RPMI8226 (cell line): ENCODE measurements around the gene SEBOX.

Experiments used
- DNase-seq: peaks from one replicate; pipeline ENCODE4 v3.0.0-alpha.2; 2015

SEBOX gene

DNA sequence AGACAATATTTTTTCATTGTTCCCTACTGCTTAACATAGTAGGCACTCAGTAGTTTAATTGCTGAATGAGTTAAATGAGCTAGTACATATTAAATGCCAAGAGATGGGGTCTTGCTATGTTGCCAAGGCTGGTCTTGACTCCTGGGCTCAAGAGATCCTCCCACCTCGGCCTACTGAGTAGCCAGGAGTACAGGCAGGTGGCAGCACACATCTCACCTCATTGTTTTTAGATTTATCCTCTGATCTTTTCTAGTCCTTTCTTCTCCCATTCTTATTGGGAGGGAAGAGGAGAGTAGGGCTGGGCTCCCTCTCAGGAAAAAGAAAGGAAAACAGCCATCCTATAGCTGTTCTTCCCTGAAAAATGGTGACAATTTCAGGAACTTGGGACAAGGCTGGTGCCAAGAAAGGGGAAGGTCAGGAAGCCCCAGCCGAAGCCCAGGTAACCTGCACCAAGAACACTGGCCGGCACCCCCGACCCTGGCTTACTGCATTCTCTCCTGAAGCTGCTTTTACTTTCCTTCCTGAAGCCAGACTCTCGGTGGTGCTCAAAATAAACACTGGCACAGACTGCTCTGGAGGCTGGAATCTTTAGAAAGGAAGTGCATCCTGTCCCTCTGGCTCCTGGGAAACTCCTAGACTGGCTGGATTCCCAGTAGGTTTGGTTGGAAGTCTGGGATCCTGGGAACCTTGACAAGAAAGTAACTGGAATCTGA is 26.8 kb downstream of the SEBOX start:
- no peak for DNase-seq

DNA sequence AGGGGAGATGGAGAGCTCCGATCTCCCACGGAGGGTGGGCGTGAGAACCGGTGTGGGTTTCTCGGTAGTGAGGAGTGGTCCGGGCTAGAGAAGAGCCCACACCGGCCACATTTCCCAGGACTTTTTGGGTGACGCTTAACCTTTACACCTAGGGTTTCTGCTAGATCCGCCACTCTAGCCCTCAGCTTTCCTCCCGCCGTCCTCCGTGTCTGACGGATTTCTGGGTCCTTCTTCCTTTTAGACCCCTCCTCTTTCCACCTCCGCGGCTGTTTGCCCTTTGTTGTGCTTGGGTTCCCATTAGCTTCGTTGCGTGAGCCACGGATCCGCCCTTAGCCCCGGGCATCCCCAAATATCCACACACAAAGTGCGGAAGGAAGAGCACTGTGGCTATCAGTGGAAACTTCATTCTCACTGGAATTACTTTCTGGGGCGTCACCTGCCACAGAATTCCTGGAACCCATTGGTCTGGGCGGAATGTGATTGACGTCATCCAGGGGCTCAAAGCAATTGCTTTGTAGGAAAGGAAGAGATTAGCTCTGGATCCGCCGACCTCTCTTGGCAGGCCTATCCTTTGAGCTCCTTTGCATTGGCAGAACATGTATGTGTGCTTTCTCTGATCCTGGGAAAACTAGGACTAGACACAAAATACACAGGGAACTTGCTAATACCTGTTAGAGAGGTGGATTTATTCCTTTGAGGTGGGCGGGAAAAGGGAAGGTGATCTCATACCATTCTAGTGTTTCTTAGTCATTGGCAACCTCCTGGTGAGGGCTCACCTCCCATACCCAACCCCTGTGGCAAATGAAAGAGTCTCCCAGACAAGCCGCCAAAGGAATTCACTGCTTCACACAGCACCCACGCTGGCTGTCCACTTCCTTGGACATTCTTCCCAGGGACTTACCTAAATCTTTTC is 28.8 kb downstream of the SEBOX start:
- peak; percentile 16 for DNase-seq

DNA sequence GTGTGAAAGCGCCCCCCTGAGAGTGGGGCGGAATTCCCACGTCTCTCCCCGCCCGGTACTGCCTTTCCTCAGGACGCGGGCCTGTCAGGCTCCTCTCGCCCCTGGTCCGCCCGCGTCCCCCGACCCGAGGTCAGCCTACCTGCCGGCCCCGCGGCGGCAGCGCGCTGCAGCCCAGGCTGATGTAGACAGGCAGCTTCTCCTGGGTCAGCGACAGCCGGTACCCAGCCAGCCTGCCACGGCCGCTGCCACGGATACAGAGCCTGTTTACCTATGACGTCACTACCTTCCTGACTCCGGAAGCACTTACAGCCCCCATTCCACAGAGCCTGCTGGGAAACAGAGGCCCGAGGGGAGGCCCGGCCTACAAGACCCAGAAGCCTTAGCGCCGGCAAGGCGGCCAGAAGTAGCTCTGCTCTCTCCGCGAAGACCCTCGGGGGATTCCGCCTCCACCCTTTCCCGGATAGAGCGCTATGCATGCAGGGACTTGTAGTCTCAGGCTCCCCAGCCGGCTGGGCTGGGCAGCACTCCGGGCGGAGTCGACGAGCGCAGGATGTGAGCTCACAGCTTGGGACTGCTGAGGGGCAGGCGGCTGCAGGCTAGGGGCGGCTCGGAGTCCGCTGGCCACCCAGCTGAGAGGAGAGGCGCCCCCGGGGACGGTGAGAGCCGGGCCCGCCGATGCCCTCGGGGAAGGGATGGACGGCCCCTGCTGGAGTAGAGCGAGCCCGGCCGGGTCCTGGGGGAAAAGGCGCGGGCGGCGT is 29.6 kb downstream of the SEBOX start, which contains the start of the genes IFT20 and TNFAIP1:
Gene IFT20 (minus strand): TSS at position 272 of the 758 bp plus-strand sequence. CDS start 3,487 bp downstream, outside the sequence.
Gene TNFAIP1 (plus strand): TSS at position 561 of the 758 bp plus-strand sequence. CDS start 3,761 bp downstream, outside the sequence.
- peak; percentile 98 for DNase-seq

DNA sequence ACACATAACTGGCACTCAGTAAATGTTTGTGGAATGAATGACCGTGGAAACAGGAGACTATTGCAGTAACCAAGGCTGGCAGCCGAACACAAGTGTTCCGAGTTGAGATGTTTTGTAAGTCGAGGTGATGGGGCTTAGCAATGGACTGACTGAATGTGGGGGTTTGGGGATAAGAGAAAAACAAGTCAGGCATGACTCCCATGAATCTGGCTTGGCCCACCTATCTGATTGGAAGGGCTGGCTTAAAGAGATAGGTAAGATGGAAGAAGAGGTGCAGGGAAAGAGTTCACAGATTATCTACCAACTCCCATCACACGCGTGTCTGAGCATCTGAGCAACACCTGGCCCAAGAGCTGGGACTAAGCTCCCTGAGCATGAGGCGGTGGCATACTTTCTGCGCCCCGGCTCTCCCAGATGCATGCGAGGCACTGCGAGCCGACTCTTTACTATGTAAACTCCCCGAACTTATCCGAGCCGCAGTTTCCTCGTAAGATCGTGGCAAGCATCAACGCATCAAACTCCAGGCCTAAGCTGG is 30.3 kb downstream of the SEBOX start:
- DNase-seq = peak; percentile 44

DNA sequence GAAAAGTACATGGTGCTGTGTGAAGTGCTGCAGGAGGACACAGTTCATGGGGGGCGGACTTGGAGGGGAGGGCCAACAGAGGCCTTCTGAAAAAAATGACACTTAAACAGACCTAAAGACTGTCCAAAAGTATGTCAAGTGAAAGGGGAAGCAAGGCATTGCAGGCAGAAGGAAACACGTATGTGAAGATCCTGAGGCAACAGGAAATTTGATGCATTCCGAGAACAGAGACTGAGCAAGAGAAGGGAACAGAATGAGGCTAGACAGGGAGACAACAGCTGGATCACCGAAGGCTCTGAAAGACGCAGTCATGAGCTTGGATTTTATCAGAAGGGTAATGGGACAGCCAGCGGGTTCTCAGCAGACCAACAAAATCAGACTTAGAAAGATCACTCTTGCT is 30.8 kb downstream of the SEBOX start:
- no peak for DNase-seq

DNA sequence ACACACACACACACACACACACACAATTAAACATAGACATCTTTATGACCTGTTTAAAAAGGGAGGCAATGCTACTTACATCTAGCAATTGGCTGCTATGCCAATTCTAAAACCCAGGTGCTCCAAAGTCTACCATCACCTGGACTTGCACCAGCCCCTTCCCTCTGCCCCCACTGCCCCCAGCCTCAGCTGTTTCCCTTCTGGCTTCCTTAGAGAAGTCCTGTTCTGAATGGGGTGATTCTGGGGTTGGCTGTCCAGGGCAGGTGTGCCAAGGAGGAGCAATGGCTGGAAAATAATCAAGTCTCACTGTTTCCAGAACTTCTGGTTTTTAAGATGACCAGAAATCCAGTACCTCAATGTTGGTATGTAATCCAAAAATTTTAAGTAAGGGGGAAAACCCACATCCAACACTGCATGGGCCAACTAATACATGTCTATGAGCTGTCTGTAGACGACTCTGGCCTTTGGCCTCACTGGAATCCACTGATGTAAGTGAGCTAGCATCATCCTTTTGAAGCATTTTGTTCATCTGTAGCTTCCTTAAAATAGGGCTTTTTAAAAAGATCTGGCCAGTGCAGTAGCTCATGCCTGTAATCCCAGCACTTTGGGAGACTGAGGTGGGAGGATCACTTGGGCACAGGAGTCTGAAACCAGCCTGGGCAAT is 31.8 kb downstream of the SEBOX start:
- DNase-seq = no peak

DNA sequence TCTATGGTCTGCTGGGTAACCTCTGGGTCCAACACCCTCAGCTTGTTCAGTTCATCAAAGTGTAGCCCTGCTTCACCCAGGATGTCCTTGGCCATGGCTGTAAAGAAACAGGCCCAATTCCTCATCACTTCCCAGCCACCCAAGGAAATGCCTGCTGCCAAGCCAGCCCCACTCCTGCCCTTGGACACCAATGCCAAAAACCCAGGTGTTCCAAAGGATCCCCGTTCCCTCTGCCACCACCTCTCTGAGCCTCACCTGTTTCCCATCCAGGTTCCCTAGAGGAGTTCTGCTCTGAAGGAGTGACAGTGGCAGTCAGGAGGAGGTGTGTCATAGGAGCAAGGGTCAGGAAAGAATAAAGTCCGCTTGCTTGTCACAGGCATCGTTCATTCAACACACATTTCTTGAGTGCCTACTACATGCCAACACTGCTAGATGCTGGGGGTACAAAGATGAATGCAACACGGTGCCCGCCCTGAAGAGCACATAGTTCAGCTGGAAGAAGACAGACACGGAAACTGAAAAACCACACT is 33.0 kb downstream of the SEBOX start:
- DNase-seq = no peak

DNA sequence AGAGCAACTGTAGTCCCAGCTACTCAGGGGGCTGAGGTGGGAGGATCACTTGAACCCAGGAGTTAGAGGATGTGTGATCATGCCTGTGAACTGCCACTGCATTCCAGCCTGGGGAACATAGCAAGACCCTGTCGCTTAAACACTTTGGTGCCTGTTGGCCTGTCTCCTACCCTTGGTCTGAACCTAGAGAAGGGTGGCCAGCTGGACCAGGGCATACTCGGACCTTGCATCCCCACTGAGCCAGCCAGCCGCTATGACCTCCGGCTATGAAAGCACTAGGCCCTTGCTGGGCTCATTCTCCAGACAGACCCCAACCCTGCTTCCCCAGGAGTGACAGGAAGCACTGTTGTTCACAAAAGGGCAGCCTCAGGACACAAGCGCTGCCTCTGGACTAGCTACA is 34.3 kb downstream of the SEBOX start:
- no peak for DNase-seq

DNA sequence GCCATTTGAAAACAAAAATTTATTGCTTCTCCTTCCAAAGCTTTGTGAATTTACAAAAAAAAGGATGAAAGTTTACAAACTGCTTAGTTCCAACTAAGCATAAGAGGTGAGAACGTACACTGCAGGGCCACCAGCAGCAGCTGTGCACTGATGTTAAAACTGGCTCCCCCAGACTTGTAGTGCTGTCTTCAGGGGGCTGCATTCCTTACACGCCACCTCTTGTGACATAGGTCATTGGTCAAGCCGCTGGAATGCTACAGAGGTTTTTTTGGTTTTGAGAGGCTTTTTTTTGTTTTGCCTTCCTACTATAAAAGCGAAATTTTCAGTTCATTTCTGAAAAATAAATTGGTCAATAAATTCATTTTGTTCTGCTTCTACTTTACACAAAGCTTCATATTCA is 36.7 kb downstream of the SEBOX start:
- DNase-seq = no peak

DNA sequence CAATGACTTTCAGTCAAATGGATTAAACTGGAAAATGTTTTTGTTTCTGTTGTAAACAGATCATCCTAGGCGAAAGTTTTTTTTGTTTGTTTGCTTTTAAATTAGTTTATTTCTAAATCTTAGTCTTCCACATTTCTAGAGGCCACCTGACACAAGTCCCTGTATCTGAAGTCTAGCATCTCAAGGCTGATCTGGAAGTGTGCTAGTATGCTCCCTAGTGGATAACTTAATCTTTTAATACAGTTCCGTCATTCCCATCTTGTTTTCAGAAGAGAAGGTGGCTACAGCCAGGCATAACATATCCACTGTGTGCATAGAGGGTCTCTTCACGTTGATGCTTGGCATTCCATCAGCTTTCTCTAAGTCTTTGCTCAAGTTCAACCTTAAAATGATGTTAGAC is 37.3 kb downstream of the SEBOX start:
- no peak for DNase-seq

DNA sequence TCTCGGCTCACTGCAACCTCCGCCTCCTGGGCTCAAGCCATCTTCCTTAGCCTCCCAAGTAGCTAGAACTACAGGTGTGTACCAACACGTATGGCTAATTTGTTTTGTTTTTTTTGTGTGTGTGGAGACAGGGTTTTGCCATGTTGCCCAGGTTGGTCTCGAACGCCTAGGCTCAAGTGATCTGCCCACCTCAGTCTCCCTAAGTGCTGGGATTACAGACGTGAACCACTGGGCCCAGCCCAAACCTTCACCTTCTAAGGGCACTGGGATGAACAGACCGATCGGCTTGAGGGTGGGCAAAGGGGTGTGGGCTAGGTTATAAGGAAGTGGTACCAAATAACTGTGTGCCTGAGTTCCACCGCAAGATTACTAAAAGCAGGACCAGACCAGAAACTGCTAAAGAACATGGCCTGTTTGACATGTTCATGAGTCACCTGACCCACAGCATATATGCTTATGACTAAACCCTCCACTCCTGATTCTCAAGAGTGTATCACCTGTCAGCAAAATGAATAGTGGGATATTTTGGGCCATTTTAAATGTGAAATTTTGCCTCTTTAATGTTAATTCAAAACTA is 37.9 kb downstream of the SEBOX start:
- DNase-seq = no peak

DNA sequence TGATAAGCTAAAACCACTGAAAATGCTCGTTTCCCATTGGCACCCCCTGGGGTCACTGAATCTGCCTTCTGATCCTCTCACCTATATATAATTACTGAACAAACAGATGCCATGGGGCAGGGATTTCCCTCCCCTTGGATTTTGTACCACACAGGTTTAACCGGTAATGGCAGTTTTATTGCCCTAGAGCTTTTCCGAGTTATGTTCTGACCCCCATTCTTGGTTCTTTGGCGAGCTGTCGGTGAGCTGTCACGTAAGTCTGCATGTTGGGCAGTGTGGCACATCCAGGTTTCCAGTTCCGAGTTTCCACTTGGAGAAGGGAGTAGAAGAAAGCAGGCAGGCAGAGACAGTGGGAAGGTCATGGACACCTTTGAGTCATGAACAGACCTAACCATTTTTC is 38.9 kb downstream of the SEBOX start:
- DNase-seq = no peak

DNA sequence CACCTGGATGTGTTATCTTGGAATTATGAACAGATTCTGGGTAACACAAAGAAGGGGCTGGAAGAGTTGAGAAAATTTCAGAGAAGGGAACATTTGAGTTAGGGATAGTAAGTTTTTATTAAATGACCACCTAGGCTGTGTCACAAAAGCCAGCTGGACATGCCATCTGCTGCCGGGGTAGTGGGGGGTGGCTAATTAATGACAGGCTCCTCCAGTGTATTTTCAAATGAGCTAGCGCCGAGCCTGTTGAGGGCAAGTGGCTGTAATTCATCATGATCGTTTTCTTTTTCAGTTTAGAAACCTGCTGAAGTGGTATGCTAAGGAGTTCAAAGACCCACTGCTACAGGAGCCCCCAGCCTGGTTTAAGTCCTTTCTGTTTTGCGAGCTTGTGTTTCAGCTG is 39.8 kb downstream of the SEBOX start:
- no peak for DNase-seq

DNA sequence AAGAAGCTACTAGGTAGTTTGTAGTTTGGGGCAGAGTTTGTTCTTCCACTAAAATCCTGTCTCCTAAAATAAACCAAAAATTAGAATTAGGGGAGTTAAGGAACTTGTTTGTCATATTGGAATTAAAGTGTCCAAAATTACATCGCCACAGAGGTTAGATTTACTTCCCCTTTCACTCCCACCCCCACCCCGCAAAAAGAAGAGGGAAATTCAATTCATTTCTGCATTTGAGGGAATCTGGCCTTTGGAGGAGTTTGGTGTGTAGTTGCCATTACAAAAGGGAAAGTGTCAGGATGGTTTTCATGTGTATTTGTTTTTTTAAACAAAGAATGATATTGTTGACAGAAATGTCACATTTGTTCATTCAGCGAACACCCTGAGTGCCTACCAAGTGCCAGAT is 40.2 kb downstream of the SEBOX start:
- DNase-seq = no peak

DNA sequence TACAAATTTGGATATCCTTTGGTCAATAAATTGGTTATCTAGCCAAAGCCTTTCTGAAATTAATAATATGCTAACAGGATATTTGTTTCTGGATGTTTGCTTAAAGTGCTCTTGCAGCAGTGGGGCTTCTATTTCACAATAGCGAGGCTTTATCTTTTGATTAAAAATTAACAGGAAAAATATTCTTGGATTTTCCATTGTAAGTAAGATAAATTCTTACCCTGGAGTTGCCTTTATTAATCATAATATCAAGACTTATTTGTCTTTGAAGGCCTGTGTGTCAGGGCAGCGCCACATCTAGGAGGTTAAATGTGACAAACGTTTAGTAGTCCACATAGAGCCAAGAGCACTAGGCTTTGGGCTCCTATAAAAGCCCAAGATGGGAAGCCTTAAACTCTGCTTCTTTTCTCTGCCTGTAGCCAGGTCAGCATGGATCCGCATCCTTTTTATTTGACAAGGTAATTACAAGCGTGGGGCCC is 40.7 kb downstream of the SEBOX start:
- DNase-seq = no peak

DNA sequence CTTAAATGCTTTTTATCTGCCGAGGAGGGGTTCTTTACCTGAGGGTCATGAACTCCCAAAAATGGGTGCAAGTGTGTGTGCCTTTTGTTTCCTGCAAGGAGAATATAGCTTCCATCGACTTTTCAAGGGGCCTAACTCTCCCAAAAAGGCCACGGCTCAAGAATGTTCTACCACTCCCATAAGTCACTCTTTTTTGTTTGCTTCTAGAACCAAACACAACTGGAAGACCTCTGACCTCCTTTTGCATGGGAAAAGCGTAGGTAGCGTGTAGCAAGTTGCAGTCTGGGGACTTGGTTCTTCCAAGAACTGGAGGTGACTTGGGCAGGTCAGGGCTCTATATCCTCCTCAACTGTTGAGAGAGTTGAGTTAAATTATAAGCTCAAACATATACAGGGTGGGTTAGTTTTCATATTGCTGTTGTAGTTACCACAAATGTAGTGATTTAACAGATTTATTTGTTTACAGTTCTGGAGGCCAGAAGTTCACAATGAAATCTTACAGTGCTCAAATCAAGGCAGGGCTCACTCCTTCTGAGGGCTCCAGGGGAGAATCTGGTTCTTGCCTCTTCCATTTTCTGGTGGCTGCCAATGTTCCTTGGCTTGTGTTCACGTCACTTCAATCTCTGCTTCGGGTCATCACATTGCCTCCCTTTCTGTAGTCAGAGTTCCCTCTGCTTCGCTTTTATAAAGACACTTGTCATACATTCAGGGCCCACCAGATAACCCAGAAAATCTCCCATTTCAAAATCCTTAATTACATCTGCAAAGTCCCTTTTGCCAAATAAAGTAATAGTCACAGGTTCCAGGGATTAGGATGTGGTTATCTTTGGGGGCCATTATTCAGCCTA is 44.6 kb downstream of the SEBOX start:
- no peak for DNase-seq

DNA sequence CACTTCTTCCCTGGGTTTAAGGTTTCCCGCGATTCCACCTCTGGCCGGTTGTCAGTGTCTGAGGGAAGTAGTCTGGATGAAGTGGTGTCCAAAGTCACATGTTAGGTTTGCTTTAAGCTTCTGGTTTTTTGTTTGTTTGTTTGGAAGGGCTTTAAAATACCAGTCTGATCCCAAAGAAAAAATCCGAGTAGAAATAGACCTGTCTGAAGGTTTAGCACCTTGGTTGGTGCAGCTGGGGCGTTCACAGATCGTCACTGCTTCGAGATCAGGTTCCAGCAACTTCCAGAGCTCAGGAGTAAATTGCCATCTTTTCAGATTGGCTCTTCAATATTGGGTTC is 45.4 kb downstream of the SEBOX start:
- DNase-seq = no peak

DNA sequence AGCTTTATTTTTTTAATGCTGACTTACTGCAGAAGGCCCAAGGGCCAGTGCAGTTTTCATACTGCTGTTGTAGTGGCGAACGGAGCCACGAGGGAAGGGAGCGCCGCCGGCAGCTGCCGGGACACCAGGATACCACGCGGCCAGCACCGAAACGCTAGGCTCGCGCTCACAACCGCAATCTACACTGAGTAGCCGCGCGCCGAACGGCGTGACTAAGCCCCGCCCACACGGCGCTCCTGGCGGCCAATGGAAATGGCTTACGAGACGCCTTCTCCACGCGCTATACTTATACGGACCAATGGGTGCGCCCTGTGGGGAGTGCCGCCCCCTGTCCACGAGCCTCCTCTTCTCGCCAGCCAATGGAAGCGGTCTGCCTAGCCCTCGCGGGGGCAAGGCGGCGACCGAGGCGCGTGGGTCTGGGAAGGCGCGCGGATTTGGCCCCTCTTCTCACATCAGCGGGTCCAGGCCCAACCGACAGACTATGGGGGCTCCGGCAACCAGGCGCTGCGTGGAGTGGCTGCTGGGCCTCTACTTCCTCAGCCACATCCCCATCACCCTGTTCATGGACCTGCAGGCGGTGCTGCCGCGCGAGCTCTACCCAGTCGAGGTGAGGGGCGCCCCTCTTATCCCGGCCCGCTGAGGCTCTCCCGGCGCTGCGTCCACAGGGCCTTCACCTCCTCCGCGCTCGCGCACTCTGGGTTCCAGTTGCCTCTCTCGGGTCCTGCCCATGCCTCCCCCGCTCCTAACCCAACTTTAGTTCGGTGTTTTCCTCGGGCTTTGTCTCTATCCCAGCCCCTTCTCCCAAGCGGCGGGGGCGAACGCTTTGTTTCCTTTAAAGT is 46.0 kb downstream of the SEBOX start, which contains the start of gene TMEM97:
Gene TMEM97 (plus strand): TSS at position 442 of the 839 bp plus-strand sequence. CDS start 40 bp downstream, at position 482.
- peak; percentile 99 for DNase-seq

DNA sequence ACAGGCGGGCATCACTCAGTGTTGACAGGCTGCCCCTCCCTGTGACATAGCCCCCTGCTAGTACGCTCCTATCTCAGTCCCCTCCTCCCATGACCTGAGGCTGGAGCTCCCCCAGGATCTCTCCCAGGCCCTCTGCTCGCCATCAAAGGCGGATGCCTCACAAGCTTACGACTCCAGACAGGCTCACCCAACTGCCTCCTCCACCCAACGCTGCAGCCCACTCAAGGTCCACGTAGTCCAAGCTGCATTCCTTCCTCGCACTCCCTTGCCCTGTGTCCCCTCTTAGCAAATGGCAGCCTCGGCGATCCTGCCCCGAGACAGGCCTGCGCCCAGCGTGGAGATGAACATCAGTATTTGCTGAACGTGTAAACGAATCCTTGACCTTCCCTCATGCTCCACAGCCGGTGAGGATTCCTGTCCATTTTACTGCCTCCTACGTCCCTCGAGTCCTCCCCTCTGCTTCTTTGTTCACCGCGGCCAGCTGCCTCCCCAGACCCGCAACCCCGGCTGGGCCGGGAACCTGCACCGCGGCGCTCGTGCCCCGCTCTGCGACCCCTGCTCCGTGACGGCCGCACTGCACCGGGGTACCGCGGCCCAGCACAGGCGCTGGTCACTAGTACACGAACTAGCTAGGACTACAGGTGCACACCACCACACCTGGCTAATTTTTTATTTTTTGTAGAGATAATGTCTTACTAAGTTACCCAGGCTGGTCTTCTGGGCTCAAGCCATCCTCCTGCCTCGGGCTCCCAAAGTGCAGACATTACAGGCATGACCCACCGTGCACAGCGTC is 46.8 kb downstream of the SEBOX start:
- peak; percentile 38 for DNase-seq
